Measurements from ENCODE around the gene ZNF302.
"Not testable (repeated sequence)": the region's sequence is repeated elsewhere in the genome, so short reads cannot be mapped to it uniquely, and the experiment has no call there.

ZNF302 gene

GRCh38 chr19:34666200-34666957 lies 11.1 kb upstream of the ZNF302 start:
- no peak for TF ChIP-seq TCF4 (CRISPR knock-in tag; IDR thresholded peaks at IDR 0.05; ENCODE audit: borderline replicate concordance)
- TF ChIP-seq PPARA (CRISPR knock-in tag; IDR thresholded peaks at IDR 0.05; ENCODE audit: borderline replicate concordance) = no peak
- TF ChIP-seq ISL1 (CRISPR knock-in tag; IDR thresholded peaks at IDR 0.05) = no peak
- TF ChIP-seq CREB5 (CRISPR knock-in tag; IDR thresholded peaks at IDR 0.05; ENCODE audit: low read depth) = no peak
- TF ChIP-seq BACH2 (CRISPR knock-in tag; IDR thresholded peaks at IDR 0.05; ENCODE audit: borderline replicate concordance) = no peak
- no peak for TF ChIP-seq ZNF565 (CRISPR knock-in tag; conservative IDR thresholded peaks at IDR 0.05; ENCODE audit: low read depth)
- no peak for TF ChIP-seq ZC3H10 (CRISPR knock-in tag; IDR thresholded peaks at IDR 0.05)
- TF ChIP-seq TOX (CRISPR knock-in tag; IDR thresholded peaks at IDR 0.05; ENCODE audit: borderline replicate concordance) = no peak
- no peak for TF ChIP-seq SNAI2 (CRISPR knock-in tag; IDR thresholded peaks at IDR 0.05)
- no peak for TF ChIP-seq ARNTL (CRISPR knock-in tag; IDR thresholded peaks at IDR 0.05; ENCODE audit: borderline replicate concordance, low read depth)
- no peak for ATAC-seq

DNA sequence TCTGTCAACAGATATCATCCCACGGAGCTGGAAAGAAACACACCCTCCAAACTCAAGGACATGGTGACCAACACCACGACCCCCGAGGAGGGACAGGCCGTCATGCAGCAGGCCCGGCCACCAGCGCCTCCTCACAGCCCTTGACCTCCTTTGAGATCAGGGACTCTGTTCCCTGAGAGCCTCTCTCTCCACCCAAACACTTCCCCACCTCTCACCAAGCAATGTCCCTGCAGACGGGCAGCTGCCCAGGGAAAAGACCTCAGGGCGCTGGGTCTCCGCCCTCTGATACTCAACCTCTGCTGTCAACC lies 10.6 kb upstream of the ZNF302 start:
- ATAC-seq = no peak
- TF ChIP-seq ZC3H10 (CRISPR knock-in tag; IDR thresholded peaks at IDR 0.05) (no peak), TSHZ2 (CRISPR knock-in tag; IDR thresholded peaks at IDR 0.05) (no peak)

DNA sequence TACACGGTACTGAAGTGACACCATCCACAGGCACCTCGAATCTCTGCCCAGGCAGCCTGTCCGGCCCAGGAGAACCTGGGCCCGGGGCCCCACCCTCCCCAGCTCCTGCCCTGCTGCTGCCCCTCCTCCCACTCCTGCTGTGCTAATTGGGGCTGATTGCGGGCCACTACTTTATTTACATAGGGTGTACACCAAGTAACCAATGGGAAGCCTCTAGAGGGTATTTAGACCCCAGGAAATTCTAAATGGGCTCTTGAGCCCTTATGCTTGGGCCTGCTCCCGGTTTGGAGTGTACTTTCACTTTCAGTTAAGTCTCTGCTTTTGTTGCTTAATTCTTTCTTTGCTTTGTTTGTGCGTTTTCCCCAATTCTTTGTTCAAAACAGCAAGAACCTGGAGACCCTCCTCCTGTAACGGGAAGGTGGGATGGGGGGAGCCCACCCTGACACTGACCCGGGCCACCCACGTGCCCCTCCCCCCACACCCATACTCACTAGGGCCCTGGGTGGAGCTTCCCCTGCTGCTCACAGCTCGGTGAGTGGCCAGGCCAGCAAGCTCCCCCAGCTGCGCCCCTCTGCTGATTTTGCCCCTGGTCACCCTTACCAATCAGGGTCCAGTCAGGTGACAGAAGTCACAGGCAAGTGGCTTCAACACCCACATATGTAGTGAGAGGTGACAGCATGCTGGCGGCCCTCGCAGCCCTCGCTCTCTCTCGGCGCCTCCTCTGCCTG lies 10.0 kb upstream of the ZNF302 start:
- ATAC-seq = no peak
- TF ChIP-seq CSRNP3 (CRISPR knock-in tag; IDR thresholded peaks at IDR 0.05) (no peak), ARNTL (CRISPR knock-in tag; IDR thresholded peaks at IDR 0.05; ENCODE audit: borderline replicate concordance, low read depth) (no peak), PATZ1 (CRISPR knock-in tag; IDR thresholded peaks at IDR 0.05; ENCODE audit: borderline replicate concordance) (no peak), GLIS3 (CRISPR knock-in tag; IDR thresholded peaks at IDR 0.05) (no peak), ZFP30 (CRISPR knock-in tag; IDR thresholded peaks at IDR 0.05) (no peak), ZNF8 (CRISPR knock-in tag; IDR thresholded peaks at IDR 0.05) (no peak), ISL1 (CRISPR knock-in tag; IDR thresholded peaks at IDR 0.05) (no peak), RARB (CRISPR knock-in tag; IDR thresholded peaks at IDR 0.05) (no peak), PPARA (CRISPR knock-in tag; IDR thresholded peaks at IDR 0.05; ENCODE audit: borderline replicate concordance) (no peak), ESRRG (CRISPR knock-in tag; IDR thresholded peaks at IDR 0.05) (no peak), ZC3H10 (CRISPR knock-in tag; IDR thresholded peaks at IDR 0.05) (no peak), ZNF565 (CRISPR knock-in tag; conservative IDR thresholded peaks at IDR 0.05; ENCODE audit: low read depth) (no peak), BACH2 (CRISPR knock-in tag; IDR thresholded peaks at IDR 0.05; ENCODE audit: borderline replicate concordance) (no peak)
- TF ChIP-seq, protein P1, sequence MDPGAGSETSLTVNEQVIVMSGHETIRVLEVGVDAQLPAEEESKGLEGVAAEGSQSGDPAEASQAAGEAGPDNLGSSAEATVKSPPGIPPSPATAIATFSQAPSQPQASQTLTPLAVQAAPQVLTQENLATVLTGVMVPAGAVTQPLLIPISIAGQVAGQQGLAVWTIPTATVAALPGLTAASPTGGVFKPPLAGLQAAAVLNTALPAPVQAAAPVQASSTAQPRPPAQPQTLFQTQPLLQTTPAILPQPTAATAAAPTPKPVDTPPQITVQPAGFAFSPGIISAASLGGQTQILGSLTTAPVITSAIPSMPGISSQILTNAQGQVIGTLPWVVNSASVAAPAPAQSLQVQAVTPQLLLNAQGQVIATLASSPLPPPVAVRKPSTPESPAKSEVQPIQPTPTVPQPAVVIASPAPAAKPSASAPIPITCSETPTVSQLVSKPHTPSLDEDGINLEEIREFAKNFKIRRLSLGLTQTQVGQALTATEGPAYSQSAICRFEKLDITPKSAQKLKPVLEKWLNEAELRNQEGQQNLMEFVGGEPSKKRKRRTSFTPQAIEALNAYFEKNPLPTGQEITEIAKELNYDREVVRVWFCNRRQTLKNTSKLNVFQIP (CRISPR knock-in tag; IDR thresholded peaks at IDR 0.05; ENCODE audit: borderline replicate concordance, low read depth) = no peak

GRCh38 chr19:34668077-34668689 lies 9.3 kb upstream of the ZNF302 start:
- not testable (repeated sequence) for ATAC-seq

DNA sequence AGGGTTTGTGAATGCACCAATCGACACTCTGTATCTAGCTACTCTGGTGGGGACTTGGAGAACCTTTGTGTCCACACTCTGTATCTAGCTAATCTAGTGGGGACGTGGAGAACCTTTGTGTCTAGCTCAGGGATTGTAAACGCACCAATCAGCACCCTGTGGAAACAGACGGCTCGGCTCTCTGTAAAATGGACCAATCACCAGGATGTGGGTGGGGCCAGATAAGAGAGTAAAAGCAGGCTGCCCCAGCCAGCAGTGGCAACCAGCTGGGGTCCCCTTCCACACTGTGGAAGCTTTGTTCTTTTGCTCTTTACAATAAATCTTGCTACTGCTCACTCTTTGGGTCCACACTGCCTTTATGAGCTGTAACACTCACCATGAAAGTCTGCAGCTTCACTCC lies 8.8 kb upstream of the ZNF302 start:
- not testable (repeated sequence) for ATAC-seq
